Retinal pigment epithelial cell (primary cell): ENCODE data around the gene OR10X1.

Experiments used
- DNase-seq: peaks from one replicate; pipeline ENCODE4 v3.0.0-alpha.2; 2010; ENCODE audit warnings: low read depth
- H3K4me3 ChIP-seq: 2 replicates; pipeline ENCODE4 v1.5.1; 2011; ENCODE audit warnings: mild to moderate bottlenecking, low read length, control low read depth, moderate library complexity
- CTCF ChIP-seq: conservative IDR thresholded peaks from 2 replicates; pipeline ENCODE4 v1.5.1; 2011; ENCODE audit warnings: low read depth, low read length, control low read depth, inconsistent platforms

Gene OR10X1

DNA sequence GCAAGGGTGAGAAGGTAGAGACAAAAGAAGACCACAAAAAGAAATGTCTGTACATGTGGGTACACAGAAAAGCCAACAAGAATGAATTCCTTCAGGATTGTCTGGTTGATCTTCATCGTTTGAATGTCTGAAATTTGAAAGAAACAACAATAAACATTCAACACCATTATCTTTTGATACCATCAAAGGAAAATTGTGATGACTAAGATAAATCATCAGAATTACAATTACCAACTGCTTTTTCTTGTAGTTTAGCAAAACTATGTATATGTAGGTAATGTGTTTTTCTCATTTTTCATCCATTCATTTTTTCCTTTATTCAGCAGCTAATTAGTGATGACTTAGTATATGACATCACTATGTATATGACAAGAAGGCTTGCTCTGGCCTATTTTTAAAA lies at the start of gene OR10X1:
TSS of gene OR10X1 (minus strand) at position 167 of the 400 bp plus-strand sequence. CDS start at position 167, 0 bp downstream.
- no peak for DNase-seq
- TF ChIP-seq CTCF = no peak
- no peak within 1 kb of the TSS for H3K4me3 ChIP-seq

- DNase-seq = no peak
- H3K4me3 ChIP-seq = no peak overlapping the region
- no peak for TF ChIP-seq CTCF
Observed at GRCh38 chr1:158613764-158614163, 34.1 kb upstream of the OR10X1 start.

DNA sequence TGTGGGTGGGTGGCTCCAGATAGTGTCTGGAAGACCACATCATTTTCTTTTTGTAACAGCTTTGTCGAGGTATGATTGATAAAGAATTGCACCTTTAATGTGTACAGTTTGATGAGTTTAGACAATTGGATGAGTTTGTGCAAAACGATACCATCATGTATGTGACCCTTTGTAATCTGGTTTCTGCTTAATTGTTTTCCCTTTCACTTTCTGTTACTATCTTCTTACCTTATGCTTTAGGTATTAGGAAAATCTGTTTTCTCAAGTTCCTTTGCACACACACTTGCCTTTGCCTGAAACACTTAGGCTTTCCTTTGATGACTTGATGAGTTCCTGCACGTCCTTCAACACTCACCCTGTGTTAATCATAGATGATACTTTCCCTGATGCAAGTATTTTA lies 32.2 kb upstream of the OR10X1 start:
- no peak for DNase-seq
- no peak overlapping the region for H3K4me3 ChIP-seq
- TF ChIP-seq CTCF = no peak

GRCh38 chr1:158607296-158607695 lies 27.6 kb upstream of the OR10X1 start:
- no peak for TF ChIP-seq CTCF
- DNase-seq = no peak
- H3K4me3 ChIP-seq = no peak overlapping the region

DNA sequence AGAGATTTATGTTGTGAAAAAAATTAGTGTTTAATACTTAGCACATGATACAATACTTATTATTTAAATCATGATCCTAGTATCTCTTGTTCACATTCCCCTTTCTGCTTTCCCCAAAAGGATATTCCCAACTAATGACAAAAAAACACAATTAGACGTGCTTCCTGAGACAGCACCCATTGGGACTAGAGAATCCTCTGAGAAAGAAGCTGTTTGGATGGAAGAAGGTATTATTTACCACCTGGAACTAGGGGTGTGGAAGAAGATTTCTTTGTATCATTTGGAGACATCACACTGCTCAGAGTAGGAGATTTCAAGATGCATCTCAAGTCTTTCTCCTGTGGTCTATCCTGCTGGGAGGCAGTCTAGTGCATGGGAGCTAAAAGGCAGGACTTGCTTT lies 25.3 kb upstream of the OR10X1 start, which contains the start of gene OR10Z1:
TSS of gene OR10Z1 (plus strand) at position 301 of the 400 bp plus-strand sequence. CDS start 1,171 bp downstream, outside the sequence.
- no peak within 1 kb of the TSS for H3K4me3 ChIP-seq
- DNase-seq = no peak
- no peak for TF ChIP-seq CTCF

- no peak for TF ChIP-seq CTCF
- no peak for DNase-seq
- no peak overlapping the region for H3K4me3 ChIP-seq
Observed at GRCh38 chr1:158600735-158601134, 21.0 kb upstream of the OR10X1 start.

GRCh38 chr1:158586942-158587341 lies 7.2 kb upstream of the OR10X1 start:
- DNase-seq = no peak
- TF ChIP-seq CTCF = no peak

More at GRCh38 chr1:158586942-158587341, 7.2 kb upstream of the OR10X1 start:
- H3K4me3 ChIP-seq = no peak overlapping the region
